DND-41 (cell line): Measurements from ENCODE around the gene SYCE1L.
A peak's percentile ranks its signal among the peaks of the same experiment; 100 is the strongest.

ENCODE experiments used
- ATAC-seq: fragments of 200-7000 bp; cut with Tn5 transposase; 3 replicates; pipeline ENCODE4 v1.9.1; 2021; ENCODE audit warnings: low read depth; ENCODE audit not compliant: insufficient read depth
- DNase-seq: peaks from one replicate; pipeline ENCODE4 v3.0.0-alpha.2; 2020
- H2AFZ ChIP-seq: 2 replicates; pipeline ENCODE4 v1.6.0; 2012; ENCODE audit warnings: low read depth, low read length
- H3K27ac ChIP-seq: 2 replicates; pipeline ENCODE4 v1.5.1; 2012; ENCODE audit warnings: low read length, inconsistent platforms
- H3K27me3 ChIP-seq: fragments of 200-600 bp; sonication (generic); 2 replicates; pipeline ENCODE4 v1.6.0; 2012; ENCODE audit warnings: low read length, mild to moderate bottlenecking, inconsistent platforms; ENCODE audit not compliant: insufficient read depth, poor library complexity
- H3K36me3 ChIP-seq: 2 replicates; pipeline ENCODE4 v1.5.1; 2012; ENCODE audit warnings: low read length, inconsistent platforms; ENCODE audit not compliant: insufficient read depth
- H3K4me1 ChIP-seq: 2 replicates; pipeline ENCODE4 v1.5.1; 2012; ENCODE audit warnings: mild to moderate bottlenecking, low read length; ENCODE audit not compliant: insufficient read depth
- H3K4me2 ChIP-seq: 2 replicates; pipeline ENCODE4 v1.6.0; 2012; ENCODE audit warnings: mild to moderate bottlenecking, moderate library complexity, low read length, inconsistent platforms; ENCODE audit not compliant: insufficient read depth
- H3K4me3 ChIP-seq, 2 experiments: fragments of 200-600 bp in 1 of 2; shearing (Covaris generic) in 1 of 2; 2 replicates each; pipeline ENCODE4 v1.5.1; 2012 to 2016; ENCODE audit warnings: inconsistent platforms in 2 of 2, low read length in 2 of 2, mild to moderate bottlenecking in 2 of 2, low read depth in 1 of 2, moderate library complexity in 1 of 2
- H3K79me2 ChIP-seq: 2 replicates; pipeline ENCODE4 v1.6.0; 2012; ENCODE audit warnings: low read length, inconsistent platforms; ENCODE audit not compliant: insufficient read depth
- H3K9ac ChIP-seq: 2 replicates; pipeline ENCODE4 v1.6.0; 2012; ENCODE audit warnings: low read depth, mild to moderate bottlenecking, inconsistent platforms, low read length, moderate library complexity
- H3K9me3 ChIP-seq: 2 replicates; pipeline ENCODE4 v1.5.1; 2012; ENCODE audit warnings: low read length, moderate library complexity, mild to moderate bottlenecking, inconsistent platforms; ENCODE audit not compliant: insufficient read depth, severe bottlenecking
- H4K20me1 ChIP-seq: 2 replicates; pipeline ENCODE4 v1.6.0; 2012; ENCODE audit warnings: low read length; ENCODE audit not compliant: insufficient read depth
- EZH2 ChIP-seq: IDR thresholded peaks from 3 replicates; pipeline ENCODE4 v1.6.1; 2012; ENCODE audit warnings: borderline replicate concordance, low read depth, mild to moderate bottlenecking, moderate library complexity, low read length, inconsistent platforms; ENCODE audit not compliant: severe bottlenecking
- TF ChIP-seq, protein P1 (sequence below): IDR thresholded peaks from 2 replicates; pipeline ENCODE4 v1.5.1; 2012; ENCODE audit warnings: borderline replicate concordance, low read length, moderate library complexity, mild to moderate bottlenecking; ENCODE audit not compliant: poor library complexity, severe bottlenecking; ENCODE audit errors: extremely low read depth

SYCE1L gene

DNA sequence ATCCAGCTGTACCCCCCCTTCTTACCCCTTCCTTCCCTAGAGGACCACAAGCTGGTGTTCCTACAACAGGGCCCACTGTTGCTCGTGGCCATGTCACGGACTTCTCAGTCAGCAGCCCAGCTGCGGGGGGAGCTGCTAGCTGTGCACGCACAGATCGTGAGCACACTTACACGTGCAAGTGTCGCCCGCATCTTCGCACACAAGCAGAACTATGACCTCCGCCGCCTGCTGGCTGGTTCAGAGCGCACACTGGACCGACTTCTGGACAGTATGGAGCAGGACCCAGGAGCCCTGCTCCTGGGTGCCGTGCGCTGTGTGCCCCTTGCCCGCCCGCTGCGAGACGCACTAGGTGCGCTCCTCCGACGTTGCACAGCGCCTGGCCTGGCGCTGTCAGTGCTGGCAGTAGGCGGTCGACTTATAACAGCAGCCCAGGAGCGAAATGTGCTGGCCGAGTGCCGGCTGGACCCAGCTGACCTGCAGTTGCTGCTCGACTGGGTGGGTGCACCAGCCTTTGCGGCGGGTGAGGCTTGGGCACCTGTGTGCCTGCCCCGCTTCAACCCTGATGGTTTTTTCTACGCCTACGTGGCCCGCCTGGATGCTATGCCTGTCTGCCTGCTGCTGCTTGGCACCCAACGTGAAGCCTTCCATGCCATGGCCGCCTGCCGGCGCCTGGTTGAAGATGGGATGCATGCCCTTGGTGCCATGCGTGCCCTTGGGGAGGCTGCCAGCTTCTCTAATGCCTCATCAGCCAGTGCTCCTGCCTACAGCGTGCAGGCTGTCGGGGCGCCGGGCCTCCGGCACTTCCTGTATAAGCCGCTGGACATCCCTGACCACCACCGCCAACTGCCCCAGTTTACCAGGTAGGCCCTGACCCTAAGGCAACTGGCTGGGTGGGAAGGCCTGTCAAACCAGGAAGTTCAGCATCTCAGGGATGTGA is 4.6 kb upstream of the SYCE1L start:
- no peak for DNase-seq
- H4K20me1 ChIP-seq: peaks cover 30% of the 10 kb centered on the region
- peaks cover 38% of the 10 kb centered on the region for H3K79me2 ChIP-seq
- TF ChIP-seq EZH2: no peak
- TF ChIP-seq, protein P1, sequence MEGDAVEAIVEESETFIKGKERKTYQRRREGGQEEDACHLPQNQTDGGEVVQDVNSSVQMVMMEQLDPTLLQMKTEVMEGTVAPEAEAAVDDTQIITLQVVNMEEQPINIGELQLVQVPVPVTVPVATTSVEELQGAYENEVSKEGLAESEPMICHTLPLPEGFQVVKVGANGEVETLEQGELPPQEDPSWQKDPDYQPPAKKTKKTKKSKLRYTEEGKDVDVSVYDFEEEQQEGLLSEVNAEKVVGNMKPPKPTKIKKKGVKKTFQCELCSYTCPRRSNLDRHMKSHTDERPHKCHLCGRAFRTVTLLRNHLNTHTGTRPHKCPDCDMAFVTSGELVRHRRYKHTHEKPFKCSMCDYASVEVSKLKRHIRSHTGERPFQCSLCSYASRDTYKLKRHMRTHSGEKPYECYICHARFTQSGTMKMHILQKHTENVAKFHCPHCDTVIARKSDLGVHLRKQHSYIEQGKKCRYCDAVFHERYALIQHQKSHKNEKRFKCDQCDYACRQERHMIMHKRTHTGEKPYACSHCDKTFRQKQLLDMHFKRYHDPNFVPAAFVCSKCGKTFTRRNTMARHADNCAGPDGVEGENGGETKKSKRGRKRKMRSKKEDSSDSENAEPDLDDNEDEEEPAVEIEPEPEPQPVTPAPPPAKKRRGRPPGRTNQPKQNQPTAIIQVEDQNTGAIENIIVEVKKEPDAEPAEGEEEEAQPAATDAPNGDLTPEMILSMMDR: no peak
- H3K36me3 ChIP-seq: peaks cover 69% of the 10 kb centered on the region
- H3K4me3 ChIP-seq: no peak overlapping the region
- H3K9me3 ChIP-seq: no peaks in the 10 kb centered on the region
- no peak overlapping the region for H3K9ac ChIP-seq
- no peak overlapping the region for H3K27ac ChIP-seq
- H3K27me3 ChIP-seq: no peaks in the 10 kb centered on the region
- H3K4me2 ChIP-seq: peak overlapping the region; percentile 82; the same call in 1 of the 2 replicates
- H3K4me1 ChIP-seq: peaks cover 37% of the 10 kb centered on the region
- ATAC-seq: no peak
- no peak overlapping the region for H2AFZ ChIP-seq

DNA sequence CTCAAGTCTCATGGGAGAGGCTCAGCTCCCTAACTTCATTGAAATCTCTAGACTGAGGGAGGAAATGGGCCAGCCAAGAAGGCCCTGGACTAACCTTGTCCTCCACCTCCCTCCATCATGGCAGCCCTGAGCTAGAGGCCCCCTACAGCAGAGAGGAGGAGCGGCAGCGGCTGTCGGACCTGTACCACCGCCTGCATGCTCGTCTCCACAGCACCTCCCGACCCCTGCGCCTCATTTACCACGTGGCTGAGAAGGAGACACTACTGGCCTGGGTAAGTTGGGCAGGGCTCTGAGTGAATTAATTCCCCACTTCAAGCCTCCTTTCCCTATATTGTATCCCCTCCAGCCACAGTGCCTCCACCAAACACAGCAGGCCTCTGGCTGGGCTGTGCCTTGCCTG is 3.8 kb upstream of the SYCE1L start:
- no peaks in the 10 kb centered on the region for H3K27me3 ChIP-seq
- TF ChIP-seq EZH2: no peak
- TF ChIP-seq, protein P1: no peak
- DNase-seq (no peak), ATAC-seq (no peak)
- H4K20me1 ChIP-seq: peaks cover 30% of the 10 kb centered on the region
- no peak overlapping the region for H3K9ac ChIP-seq
- peaks cover 35% of the 10 kb centered on the region for H3K79me2 ChIP-seq
- peaks cover 72% of the 10 kb centered on the region for H3K36me3 ChIP-seq
- no peak overlapping the region for H2AFZ ChIP-seq
- H3K4me3 ChIP-seq: no peak overlapping the region
- H3K4me1 ChIP-seq: peaks cover 31% of the 10 kb centered on the region
- H3K4me2 ChIP-seq: no peak overlapping the region
- no peak overlapping the region for H3K27ac ChIP-seq
- H3K9me3 ChIP-seq: no peaks in the 10 kb centered on the region

DNA sequence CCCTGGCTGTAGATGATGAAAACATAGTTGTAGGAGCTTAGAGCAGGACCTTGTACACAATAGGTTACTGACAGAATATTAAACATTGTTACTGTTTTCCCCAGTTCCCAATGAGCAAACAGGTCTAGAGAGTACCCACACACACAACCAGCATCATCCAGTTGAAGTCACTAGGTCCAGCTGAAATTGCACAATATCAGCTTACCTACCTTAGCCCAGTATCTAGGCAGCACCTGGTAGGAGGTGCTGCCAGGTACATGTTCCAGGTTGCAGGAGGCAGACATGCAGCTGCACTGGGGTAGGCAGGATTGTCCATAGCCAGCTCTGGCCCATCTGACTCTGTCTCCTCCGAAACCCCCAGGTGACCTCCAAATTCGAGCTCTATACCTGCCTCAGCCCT is 1.5 kb upstream of the SYCE1L start:
- no peaks in the 10 kb centered on the region for H3K27me3 ChIP-seq
- H2AFZ ChIP-seq: no peak overlapping the region
- H3K4me1 ChIP-seq: peaks cover 18% of the 10 kb centered on the region
- H3K36me3 ChIP-seq: peaks cover 71% of the 10 kb centered on the region
- ATAC-seq (no peak), DNase-seq (no peak)
- H3K79me2 ChIP-seq: peaks cover 19% of the 10 kb centered on the region
- TF ChIP-seq, protein P1: no peak
- TF ChIP-seq EZH2: no peak
- H4K20me1 ChIP-seq: peaks cover 28% of the 10 kb centered on the region
- H3K4me2 ChIP-seq: no peak overlapping the region
- no peak overlapping the region for H3K27ac ChIP-seq
- no peaks in the 10 kb centered on the region for H3K9me3 ChIP-seq
- no peak overlapping the region for H3K9ac ChIP-seq
- no peak overlapping the region for H3K4me3 ChIP-seq

DNA sequence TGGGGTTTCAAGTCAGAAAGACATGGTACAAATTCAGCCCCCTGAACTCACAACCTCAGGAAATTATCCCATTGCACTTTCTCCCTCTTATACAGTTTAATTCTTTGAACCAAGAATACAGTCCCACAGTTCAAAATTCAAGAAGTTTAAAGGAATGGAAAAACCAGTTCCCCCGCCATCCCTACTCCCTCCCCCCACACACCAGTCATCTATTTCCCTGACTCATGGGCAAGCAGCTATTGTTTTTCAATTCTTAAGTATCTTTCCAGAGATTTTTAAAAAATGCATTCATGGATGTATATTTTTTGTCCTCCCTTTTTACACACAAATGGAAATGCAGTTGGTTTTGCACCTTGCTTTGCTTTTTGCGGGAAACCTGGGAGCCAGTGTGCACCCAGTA is 7.3 kb downstream of the SYCE1L start:
- Histone ChIP-seq H3K79me2 (no peaks in the 10 kb centered on the region), H2AFZ (no peak overlapping the region), H3K36me3 (no peaks in the 10 kb centered on the region), H3K27me3 (no peaks in the 10 kb centered on the region), H3K4me1 (no peaks in the 10 kb centered on the region), H3K9me3 (peaks cover 2% of the 10 kb centered on the region), H3K27ac (no peak overlapping the region), H4K20me1 (no peaks in the 10 kb centered on the region), H3K4me2 (no peak overlapping the region), H3K9ac (no peak overlapping the region), H3K4me3 (no peak overlapping the region)
- no peak for TF ChIP-seq EZH2
- TF ChIP-seq, protein P1: no peak
- ATAC-seq: no peak
- DNase-seq: no peak
